MG63 (cell line): Measurements from ENCODE around the gene RGS10. TPM values are rescaled to one million over a fixed set of nuclear protein-coding genes. Genes with fewer than 3 reads are reported as not detected.

Experiments used
- DNase-seq: peaks from one replicate; pipeline ENCODE4 v3.0.0-alpha.2; 2020
- H3K27me3 ChIP-seq: fragments of 250-450 bp; sonication (Bioruptor Pico); 2 replicates; pipeline ENCODE4 v1.5.1; 2020; ENCODE audit warnings: mild to moderate bottlenecking, moderate library complexity
- H3K36me3 ChIP-seq: fragments of 250-450 bp; sonication (Bioruptor Pico); 2 replicates; pipeline ENCODE4 v1.5.1; 2020; ENCODE audit warnings: mild to moderate bottlenecking, moderate library complexity
- H3K4me3 ChIP-seq: fragments of 250-450 bp; sonication (Bioruptor Pico); 2 replicates; pipeline ENCODE4 v1.5.1; 2020; ENCODE audit warnings: mild to moderate bottlenecking, moderate library complexity
- H3K9me3 ChIP-seq: fragments of 250-450 bp; sonication (Bioruptor Pico); 2 replicates; pipeline ENCODE4 v1.5.1; 2020; ENCODE audit warnings: mild to moderate bottlenecking, moderate library complexity
- total RNA-seq: library from RNA; depleted of rRNA; stranded (reverse); fragments of >200 nt; shearing (Covaris generic); gene quantifications from 2 replicates; pipeline ENCODE4 v1.2.3, GENCODE V29; 2014; ENCODE audit warnings: low replicate concordance

RGS10 gene
- total RNA-seq, 1 experiment from 2014 or later = 41.1 TPM

DNA sequence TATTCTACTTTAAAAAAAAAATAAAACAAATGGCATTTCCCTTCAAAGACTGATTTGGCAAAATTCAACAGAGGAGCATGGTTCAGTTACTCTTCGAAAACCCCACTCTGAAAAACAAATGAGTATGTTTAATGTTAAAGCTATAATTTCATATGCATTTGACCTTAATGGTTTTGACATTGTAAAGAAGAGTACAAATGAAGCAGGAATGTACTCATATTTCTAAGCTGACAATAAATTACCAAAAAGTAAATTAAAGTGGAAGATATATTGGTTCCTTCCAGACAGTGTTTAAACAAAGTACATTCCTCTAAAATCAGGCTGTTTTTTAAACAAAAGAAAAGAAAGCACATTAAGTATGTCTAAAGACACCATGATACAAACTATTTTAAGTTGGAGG lies 16.4 kb downstream of the RGS10 start:
- H3K36me3 ChIP-seq = no peaks in the 10 kb centered on the region
- no peaks in the 10 kb centered on the region for H3K27me3 ChIP-seq
- no peak overlapping the region for H3K4me3 ChIP-seq
- DNase-seq = no peak
- H3K9me3 ChIP-seq = no peaks in the 10 kb centered on the region

- Histone ChIP-seq H3K27me3 (no peaks in the 10 kb centered on the region), H3K36me3 (no peaks in the 10 kb centered on the region)
- no peak for DNase-seq
Measured at GRCh38 chr10:119525116-119525515, 17.4 kb downstream of the RGS10 start.

DNA sequence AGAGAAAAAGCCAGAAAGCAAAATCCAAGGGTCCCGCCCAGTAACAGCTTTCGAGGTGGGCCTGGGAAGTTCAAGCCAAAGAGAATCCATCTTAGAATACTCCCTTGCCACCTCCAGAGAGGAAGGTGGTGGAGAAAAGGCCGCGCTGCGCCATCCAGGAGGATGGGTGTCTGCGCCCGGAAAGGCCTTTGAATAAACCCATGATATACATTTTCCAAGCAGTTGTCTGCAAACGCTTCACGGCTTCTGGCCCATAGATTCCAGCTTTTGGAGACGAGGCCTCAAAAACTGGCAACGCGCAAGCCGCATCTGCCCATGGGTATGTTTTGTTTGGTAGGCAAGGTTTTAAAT lies 17.8 kb downstream of the RGS10 start:
- Histone ChIP-seq H3K4me3 (no peak overlapping the region), H3K36me3 (no peaks in the 10 kb centered on the region), H3K27me3 (no peaks in the 10 kb centered on the region), H3K9me3 (no peaks in the 10 kb centered on the region)
- DNase-seq = no peak

More at GRCh38 chr10:119525116-119525515, 17.4 kb downstream of the RGS10 start:
- Histone ChIP-seq H3K9me3 (no peaks in the 10 kb centered on the region), H3K4me3 (no peak overlapping the region)

- Histone ChIP-seq H3K27me3 (no peaks in the 10 kb centered on the region), H3K36me3 (no peaks in the 10 kb centered on the region), H3K9me3 (no peaks in the 10 kb centered on the region), H3K4me3 (no peak overlapping the region)
- DNase-seq = no peak
Measured at GRCh38 chr10:119523895-119524719, 18.4 kb downstream of the RGS10 start.

- Histone ChIP-seq H3K9me3 (no peaks in the 10 kb centered on the region), H3K4me3 (no peak overlapping the region), H3K27me3 (no peaks in the 10 kb centered on the region), H3K36me3 (no peaks in the 10 kb centered on the region)
- no peak for DNase-seq
Measured at GRCh38 chr10:119522747-119523426, 19.6 kb downstream of the RGS10 start.

DNA sequence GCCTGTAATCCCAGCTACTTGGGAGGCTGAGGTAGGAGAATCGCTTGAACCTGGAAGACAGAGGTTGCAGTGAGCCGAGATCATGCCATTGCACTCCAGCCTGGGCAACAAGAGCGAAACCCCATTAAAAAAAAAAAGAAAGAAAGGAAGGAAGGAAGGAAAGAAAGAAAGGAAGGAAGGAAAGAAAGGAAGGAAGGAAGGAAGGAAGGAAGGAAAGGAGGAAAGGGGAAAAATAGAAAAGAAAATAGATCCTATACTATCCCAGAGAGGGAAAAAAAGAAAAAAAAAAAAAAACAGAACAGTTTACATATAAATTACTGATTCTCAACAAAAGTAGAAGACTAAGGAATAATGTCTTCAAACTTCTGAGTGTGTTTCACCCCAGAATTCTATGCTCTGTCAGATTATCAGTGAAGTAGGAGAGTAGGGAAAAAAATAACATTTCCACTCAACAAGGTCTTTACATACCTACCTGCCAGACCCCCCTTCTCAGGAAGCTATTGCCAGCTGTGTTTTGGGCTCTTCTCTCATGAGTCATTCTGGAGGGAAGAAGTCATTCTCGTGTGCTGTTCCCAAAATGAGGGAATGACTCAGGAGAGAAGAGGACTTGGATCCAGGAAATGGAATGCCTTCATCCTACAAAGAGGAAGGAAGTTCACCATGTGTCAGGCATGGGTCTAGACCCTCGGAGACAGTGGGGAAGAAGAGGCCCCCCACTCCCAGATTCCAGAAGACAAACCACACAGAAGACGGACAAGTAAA lies 20.9 kb downstream of the RGS10 start:
- Histone ChIP-seq H3K36me3 (no peaks in the 10 kb centered on the region), H3K9me3 (no peaks in the 10 kb centered on the region), H3K4me3 (no peak overlapping the region), H3K27me3 (no peaks in the 10 kb centered on the region)
- DNase-seq = peak; percentile 55

- Histone ChIP-seq H3K9me3 (no peaks in the 10 kb centered on the region), H3K27me3 (no peaks in the 10 kb centered on the region), H3K36me3 (no peaks in the 10 kb centered on the region), H3K4me3 (no peak overlapping the region)
- DNase-seq = no peak
Measured at GRCh38 chr10:119520283-119520682, 22.2 kb downstream of the RGS10 start.

- H3K4me3 ChIP-seq = no peak overlapping the region
- no peaks in the 10 kb centered on the region for H3K9me3 ChIP-seq
- H3K36me3 ChIP-seq = no peaks in the 10 kb centered on the region
- no peak for DNase-seq
- H3K27me3 ChIP-seq = no peaks in the 10 kb centered on the region
Measured at GRCh38 chr10:119518936-119519335, 23.6 kb downstream of the RGS10 start.

- H3K4me3 ChIP-seq = no peak overlapping the region
- H3K27me3 ChIP-seq = no peaks in the 10 kb centered on the region
- no peaks in the 10 kb centered on the region for H3K36me3 ChIP-seq
- no peaks in the 10 kb centered on the region for H3K9me3 ChIP-seq
- DNase-seq = no peak
Measured at GRCh38 chr10:119518176-119518575, 24.3 kb downstream of the RGS10 start.

DNA sequence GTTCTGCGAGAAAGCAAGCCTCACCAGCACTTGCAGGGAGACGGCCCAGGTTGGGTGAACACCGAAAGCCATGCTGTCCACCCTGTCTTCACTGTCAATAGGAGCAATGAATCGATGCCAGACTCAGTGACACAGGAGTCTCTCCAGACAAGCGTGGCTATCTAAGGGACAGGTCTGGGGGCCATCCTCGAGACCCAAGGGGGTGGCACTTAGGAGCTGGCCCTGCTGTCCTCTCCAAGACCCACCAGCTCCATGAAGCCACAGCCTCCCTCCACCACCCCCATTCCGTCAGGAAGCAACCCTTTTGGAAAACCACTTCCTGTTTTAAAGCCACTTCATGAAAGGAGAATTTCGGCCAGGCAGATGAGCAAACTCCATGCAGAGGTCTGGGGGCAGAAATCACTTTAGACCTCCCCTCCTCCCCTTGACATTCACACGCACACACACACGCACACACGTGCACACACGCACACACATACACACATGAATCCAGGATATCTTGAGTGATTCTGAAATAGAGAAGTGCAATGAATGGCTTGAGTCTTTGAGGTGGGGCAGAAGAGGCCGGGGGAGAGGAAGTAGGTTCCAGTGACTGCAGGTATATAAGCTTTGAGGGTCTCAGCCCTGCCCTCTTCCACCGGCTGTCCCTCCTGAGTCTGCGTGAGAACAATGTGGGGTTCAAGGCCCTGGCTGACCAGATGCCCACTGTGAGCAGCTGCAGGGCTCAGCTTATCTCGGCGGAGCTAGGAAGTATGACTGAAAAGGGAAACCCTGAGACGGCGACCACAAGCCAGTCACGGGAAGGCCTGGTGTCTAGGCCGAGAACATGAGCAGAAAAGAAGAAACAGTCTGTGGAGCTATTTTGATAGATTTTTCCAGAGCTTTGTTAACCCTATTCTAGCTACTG lies 25.0 kb downstream of the RGS10 start:
- Histone ChIP-seq H3K27me3 (no peaks in the 10 kb centered on the region), H3K9me3 (no peaks in the 10 kb centered on the region), H3K4me3 (no peak overlapping the region), H3K36me3 (no peaks in the 10 kb centered on the region)
- no peak for DNase-seq

GRCh38 chr10:119516381-119517234 lies 25.9 kb downstream of the RGS10 start:
- Histone ChIP-seq H3K36me3 (no peaks in the 10 kb centered on the region), H3K4me3 (no peak overlapping the region), H3K27me3 (no peaks in the 10 kb centered on the region), H3K9me3 (no peaks in the 10 kb centered on the region)
- DNase-seq = no peak

DNA sequence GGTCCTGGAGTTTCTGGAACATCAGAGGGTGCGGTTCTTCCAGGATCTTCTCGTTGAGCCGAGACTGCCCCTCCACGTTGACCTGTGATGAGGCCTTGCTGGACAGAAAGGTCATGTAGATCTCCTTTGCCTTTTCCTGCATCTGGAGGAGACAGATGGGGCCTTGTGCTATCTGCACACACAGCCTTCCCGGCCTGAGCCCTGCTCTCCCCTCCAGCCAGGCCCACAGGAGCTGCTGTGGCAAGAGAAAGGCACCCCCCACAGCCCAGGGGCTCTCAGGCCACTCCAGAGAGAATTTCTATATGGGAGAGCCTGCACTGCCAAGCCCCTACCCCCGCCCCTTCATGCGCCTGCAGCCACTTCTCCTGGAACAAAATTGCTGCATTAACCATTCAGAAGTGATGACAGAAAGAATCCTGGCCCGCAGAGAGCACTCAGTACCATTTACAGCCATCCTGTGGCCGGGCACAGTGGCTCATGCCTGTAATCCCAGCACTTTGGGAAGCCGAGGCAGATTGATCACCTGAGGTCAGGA lies 26.9 kb downstream of the RGS10 start:
- DNase-seq = no peak
- H3K36me3 ChIP-seq = no peaks in the 10 kb centered on the region
- no peaks in the 10 kb centered on the region for H3K9me3 ChIP-seq
- H3K4me3 ChIP-seq = no peak overlapping the region
- H3K27me3 ChIP-seq = no peaks in the 10 kb centered on the region

DNA sequence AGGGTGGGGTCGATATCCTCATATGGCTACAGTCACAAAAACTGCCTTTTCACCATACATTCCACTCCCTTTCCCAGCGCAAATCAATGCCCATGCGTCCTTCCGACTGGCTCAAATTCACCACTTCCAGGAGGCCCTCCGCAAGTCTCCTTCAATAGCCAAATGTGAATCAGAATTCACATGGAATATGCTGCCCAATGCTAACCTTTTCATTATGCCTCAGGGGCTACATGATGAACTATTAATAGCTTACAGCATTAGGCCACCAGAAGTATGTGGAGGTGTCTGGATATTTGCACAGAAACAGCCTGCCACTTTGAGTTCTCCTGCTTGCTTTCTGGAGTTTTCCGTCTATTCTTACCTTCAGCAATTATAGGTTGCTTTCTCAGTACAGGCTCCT lies 27.7 kb downstream of the RGS10 start:
- Histone ChIP-seq H3K4me3 (no peak overlapping the region), H3K9me3 (no peaks in the 10 kb centered on the region), H3K27me3 (no peaks in the 10 kb centered on the region), H3K36me3 (no peaks in the 10 kb centered on the region)
- DNase-seq = no peak

DNA sequence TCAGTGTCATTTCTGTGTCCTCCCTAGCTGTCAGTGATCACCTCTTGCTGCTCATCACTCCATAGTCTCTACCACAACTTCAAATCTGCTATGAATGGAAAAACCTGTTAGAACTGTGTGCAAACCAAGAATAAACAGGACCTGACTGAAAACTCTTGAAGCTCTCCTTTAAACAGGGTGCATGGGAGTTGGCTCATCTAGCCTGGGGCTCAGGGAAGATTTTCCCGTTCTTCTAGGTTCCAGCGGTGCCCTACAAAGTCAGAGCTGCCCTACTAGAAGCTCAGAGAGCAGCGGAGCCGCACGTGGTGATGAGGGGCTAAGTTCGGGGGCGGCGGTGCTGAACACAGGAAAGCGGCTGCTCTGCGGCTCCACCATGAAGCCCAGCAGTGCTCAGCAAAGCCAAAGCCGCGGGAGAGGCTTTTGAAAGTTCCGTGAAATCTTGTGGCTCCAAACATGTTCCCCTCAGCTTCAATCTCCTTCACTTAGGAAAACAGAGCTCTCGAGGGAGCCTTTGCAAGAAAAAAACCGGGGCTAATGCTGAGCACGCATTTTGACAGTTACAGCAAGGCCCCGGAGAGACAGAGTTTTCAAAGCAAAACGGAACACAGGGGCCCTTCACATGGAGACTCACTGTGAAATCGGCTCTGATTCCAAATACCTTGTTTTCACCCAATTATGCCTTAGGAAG lies 30.5 kb downstream of the RGS10 start:
- no peak for DNase-seq
- Histone ChIP-seq H3K36me3 (no peaks in the 10 kb centered on the region), H3K27me3 (no peaks in the 10 kb centered on the region), H3K4me3 (no peak overlapping the region), H3K9me3 (no peaks in the 10 kb centered on the region)

- Histone ChIP-seq H3K9me3 (no peaks in the 10 kb centered on the region), H3K4me3 (no peak overlapping the region), H3K27me3 (no peaks in the 10 kb centered on the region), H3K36me3 (no peaks in the 10 kb centered on the region)
- DNase-seq = peak; percentile 77
Measured at GRCh38 chr10:119509909-119510451, 32.5 kb downstream of the RGS10 start.
